Activated CD8-positive, alpha-beta memory T cell treated with anti-CD3 and anti-CD28 coated beads for 36 hours (primary cell): ENCODE results near the gene COL23A1. TPM values are rescaled to one million over a fixed set of nuclear protein-coding genes. Genes with fewer than 3 reads are reported as not detected.

Experiments
- CTCF ChIA-PET: fragments of 350-600 bp; sonication (Branson Sonifier 250); formaldehyde crosslinking; loops from one replicate; lab custom pipeline; 2021; ENCODE audit warnings: antibody characterized with exemption; lab: Charles Lee
- POLR2A ChIA-PET: fragments of 350-600 bp; sonication (Branson Sonifier 250); formaldehyde crosslinking; loops from one replicate; lab custom pipeline; 2021; ENCODE audit warnings: antibody characterized with exemption; lab: Charles Lee
- total RNA-seq, 2 experiments: library from RNA; stranded (reverse); gene quantifications; one replicate each; pipeline ENCODE4 v1.2.3, GENCODE V29; 2021

Gene COL23A1
- total RNA-seq, 2 experiments from 2014 or later: 0.11 to 0.13 TPM

DNA sequence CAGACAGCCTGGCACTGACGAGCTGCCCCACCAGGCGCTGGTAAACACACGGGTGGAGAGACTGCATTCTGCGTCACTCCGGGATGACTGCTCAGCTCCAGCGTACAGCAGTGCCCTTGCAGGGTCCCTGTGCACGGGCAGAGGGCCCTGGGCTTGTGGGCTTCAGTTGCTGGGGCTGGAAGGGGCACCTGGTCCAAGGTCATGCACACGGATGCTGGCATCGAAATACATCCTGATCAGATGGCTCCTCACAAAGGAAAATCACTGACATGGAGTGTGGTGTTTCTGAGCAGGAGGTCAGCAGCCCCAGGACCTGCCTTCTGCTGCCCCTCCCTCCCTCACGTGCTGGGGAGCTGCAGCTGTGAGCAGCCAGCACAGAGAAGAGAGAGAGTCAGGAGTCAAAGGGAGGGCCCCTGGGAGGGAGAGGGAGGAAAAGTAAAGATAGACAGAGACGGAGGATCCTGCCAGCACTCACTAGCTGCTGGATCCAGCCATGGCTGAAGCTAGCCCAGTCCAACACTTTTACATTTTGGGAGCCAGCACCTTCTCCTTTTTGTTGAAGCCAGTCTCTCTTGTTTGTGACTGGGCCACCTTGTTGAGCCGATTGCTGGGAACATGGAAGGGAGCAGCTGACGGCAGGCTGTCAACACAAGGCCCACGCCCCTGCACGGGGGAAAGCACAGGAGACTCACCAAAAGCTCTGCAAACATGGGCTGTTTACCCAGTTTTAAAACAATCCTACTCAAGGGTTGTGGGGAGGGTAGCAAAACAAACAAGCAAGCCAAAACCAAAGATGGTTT is 191.1 kb downstream of the COL23A1 start:
- ChIA-PET CTCF (no interaction called here), POLR2A (no interaction called here)

DNA sequence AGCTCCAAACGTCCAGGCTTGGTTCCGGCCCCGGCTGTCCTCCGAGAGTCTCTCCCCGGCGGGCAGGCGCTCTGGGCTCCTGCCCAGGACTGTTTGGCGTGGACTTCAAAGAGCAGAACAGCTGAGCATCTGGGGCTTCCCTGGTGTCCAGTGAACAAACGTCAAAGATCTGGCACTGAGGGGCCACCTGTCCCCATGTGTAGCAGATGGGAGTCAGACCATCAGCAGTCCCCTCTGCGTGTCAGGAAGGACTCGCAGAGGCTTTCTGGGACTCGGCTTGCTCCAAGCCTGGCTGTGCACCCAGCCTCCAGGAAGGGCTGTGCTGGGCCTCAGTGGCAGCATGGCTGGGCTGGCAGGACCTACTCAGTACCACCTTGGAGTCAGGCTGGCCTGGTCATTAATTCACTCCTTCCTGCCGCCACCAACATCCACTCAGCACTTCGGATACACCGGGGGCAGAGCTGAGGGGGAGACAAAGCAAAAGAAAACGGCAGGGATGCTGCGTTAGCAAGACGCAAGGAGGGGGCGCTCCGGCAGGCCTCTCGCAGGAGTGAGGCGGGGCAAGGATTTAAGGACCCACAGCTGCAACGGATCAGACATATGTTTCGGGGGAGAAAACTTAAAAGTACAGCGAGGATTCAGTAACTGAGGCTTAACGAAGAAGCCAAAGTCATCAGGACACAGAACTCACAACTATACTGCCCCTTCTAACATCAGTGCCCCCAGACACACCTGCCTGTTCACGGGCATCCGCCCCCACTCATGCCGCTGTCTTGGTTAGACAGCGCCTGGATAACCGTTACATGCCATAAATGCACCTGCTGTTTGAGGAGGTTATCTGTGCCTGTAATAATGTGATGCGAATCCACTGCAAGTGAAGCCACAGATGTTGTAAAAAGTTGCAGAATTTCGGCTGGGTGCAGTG is 193.1 kb downstream of the COL23A1 start:
- POLR2A ChIA-PET: no interaction called here
- CTCF ChIA-PET: no interaction called here

DNA sequence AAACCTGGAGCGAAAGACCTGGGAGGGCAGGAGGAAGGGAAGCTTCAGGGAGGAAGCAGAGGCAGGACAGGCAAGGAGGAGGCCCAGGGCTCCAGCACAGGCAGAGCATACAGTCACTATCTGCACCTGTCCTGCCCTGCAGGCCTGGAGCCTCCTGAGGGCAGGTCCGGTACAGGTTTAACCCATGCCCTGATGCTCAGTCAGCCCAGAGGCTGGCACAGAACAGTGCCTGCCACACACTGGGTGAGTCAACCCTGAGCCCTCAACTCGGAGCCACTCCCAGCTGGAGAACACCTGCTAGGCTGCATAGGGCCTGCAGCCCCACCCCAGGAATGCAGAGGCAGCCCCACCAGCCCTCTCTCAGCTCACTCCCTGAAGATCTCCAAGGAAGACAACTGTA is 196.1 kb downstream of the COL23A1 start:
- CTCF ChIA-PET: no interaction called here
- POLR2A ChIA-PET: no interaction called here

DNA sequence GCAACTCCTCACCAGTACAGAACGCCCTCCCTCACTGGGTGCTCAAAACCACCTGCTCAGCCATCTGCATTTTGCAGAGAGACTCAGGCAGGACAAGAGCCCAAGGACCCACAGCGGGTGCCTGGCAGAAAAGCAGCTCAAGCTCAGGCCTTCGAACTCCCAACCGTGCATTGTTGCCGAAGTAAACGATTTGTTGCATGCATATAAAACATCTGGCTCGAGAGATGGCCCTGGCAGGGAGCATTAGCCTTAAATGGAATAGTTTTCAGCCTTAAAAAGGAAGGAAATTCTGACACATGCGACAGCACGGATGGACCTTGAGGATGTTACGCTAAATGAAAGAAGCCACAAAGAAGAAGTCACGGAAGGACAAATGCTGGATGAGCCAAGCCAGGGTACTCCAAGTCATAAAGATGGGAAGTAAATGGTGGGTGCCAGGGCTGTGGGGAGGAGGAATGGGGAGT is 197.2 kb downstream of the COL23A1 start:
- ChIA-PET POLR2A (no interaction called here), CTCF (no interaction called here)

DNA sequence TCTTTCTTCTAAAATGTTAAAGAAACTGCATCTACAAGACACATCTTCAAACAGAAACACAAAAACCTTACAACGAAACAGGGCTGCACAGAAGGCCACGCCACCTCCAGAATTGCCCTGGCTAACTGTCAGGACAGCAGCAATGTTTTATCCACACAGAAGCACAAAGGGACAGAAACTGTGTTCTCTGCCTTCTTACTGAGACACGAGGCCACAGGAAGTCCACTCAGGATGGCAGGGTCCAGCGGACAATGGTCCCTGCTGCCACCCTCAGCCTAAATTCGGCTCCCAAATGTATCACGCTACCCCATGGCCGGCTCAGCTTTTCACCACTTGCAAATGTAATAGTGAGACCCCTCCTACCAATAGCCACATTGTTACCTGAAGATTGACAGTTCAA is 197.8 kb downstream of the COL23A1 start:
- CTCF ChIA-PET: no interaction called here
- POLR2A ChIA-PET: no interaction called here

DNA sequence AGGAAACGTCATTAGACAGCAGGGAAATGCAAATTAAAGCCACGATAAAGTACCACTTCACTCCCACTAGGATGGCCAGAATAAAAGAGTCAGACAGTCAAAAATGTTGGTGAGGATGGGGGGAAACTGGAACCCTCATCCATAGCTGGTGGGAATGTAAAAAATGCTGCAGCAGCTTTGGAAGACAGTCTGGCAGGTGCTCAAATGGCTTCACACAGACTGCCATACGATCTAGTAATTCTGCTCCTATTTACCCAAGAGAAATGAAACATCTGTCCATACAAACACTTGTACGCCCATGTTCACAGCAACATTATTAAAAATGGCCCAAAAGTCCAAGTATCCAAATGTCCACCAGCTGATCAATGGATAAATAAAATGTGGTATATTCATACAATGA is 198.7 kb downstream of the COL23A1 start:
- ChIA-PET POLR2A (no interaction called here), CTCF (no interaction called here)

DNA sequence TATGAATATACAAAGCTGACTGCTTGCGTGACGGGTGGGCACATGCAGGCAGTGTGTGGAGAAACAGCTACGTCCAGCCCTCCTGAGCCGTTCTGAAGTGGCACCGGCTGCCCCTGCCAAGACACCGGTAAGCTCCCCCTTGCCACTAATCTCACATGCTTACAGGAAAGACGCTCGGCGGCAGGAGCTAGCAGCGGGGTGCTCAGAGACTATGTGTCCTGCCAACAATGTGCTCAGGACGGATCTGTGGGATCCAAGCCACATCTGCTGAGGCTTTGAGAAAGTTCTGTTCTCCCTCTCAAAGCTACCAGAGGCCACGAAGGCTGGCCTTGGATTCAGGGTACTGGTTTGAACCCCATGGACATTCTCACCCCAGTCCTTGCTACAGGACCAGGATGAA is 200.4 kb downstream of the COL23A1 start:
- ChIA-PET POLR2A (no interaction called here), CTCF (no interaction called here)

DNA sequence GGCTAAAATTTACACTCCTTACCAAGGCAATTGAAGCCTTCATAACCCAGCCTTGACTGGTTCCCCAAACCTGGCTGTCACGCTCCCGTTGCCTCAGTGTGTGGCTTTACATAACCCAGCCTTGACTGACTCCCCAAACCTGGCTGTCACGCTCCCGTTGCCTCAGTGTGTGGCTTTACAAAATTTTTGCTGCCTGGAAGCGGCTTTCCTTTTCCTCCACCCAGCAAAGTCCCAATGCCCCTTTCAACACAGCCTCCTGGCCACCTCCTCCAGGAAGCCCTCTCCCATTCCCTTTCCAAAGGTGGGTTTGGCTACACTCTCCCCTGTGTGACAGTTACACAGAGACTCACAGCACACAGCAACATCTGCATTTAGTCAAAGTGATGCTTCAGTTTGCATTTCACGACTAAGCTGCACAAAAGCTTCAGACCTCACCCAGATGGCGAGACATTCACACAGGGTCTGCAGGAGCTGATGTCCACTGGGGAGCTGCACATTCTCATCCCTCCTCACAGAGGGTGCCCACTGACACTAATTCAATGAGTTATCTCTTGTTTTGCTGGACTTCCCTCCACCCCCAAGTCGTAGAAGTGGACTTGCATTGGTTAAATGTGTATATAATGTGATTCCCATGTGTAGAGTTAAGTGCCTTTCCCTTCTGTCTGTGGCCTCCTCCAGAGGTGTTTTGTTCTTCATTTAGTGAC is 201.0 kb downstream of the COL23A1 start:
- POLR2A ChIA-PET: no interaction called here
- CTCF ChIA-PET: no interaction called here

DNA sequence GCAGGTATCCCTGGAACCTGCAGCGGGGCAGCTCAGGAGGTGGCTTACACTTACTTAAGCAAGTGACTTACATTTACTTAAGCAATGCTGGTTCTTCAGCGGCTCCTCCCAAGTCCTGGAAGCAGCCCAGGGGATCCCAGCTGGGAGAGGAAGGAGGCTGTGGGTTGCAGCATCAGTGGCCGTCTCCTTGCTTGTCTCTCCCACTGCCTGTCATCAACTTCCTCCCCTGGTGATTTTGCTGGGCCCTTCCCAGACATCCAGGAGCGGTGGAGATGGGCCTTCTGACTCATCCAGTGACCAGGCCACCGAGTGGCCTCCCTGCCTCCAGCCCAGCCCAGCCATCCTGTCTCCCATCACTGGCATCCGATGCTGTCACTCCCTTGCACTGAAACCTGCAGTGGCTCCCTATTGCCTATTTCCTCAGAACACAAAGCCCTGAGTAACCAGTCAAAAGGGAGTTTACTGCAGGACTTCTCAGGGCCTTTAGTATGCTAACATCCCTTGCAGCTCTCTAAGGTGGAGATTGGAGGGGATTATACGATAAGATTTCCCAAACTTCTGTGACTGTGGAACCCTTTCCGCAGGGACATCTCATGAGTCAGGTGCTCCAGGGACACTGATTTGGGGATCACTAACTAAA is 201.7 kb downstream of the COL23A1 start:
- POLR2A ChIA-PET: no interaction called here
- CTCF ChIA-PET: no interaction called here

DNA sequence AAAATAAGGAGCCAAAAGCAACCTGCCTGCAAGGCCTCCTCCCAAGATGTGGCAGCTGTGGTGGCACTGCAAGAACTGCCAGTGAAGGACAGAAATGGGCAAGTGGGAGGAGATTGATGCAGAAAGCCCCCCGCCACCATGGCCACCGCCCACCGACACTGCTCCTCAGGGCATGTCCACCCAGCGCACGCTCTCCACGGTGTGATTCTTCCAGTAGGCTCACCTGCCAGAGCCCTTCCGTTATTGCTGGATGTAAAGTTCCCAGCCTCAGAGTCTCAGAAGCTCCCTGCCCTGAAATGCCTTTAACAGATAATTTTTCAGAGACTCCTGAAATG is 202.4 kb downstream of the COL23A1 start:
- CTCF ChIA-PET: no interaction called here

DNA sequence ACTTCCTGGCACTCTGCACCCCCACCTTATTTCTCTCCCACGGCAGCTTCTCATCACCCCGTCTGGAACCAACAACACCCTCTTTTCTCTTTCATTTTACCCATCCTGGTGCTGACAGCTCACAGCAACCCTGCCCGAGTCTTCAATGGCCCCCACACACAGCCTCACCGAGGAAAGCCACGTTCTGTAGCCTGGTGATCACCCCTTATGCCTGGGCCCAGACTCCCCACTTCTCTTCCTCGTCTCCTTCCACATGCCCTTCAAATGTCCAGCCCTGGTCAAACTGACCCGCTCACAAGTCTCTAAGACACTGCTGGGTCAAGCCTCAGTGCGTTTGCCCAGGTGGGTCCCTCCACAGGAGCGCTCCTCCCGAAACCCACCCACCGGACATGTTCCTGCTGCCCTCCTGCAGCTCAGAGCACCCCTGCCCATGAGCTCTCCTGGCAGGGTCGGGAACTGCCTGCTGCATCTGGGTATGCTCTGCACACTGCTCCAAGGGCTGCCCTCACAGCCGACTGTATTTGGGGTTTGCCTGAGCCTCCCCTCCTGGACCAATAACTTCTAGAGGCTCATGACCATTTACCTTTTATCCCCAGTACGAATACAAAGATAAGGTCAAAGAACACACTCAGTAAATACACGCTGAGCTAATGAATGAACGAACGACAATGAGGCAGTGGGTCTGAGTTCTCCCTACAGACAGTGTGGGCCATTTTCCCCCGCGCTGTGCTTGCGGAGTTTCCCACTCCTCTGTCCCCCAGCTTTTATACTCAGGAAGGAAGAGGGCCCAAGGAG is 202.9 kb downstream of the COL23A1 start:
- ChIA-PET POLR2A (no interaction called here), CTCF (no interaction called here)

More for the DNA sequence above, 202.4 kb downstream of the COL23A1 start:
- POLR2A ChIA-PET: no interaction called here

DNA sequence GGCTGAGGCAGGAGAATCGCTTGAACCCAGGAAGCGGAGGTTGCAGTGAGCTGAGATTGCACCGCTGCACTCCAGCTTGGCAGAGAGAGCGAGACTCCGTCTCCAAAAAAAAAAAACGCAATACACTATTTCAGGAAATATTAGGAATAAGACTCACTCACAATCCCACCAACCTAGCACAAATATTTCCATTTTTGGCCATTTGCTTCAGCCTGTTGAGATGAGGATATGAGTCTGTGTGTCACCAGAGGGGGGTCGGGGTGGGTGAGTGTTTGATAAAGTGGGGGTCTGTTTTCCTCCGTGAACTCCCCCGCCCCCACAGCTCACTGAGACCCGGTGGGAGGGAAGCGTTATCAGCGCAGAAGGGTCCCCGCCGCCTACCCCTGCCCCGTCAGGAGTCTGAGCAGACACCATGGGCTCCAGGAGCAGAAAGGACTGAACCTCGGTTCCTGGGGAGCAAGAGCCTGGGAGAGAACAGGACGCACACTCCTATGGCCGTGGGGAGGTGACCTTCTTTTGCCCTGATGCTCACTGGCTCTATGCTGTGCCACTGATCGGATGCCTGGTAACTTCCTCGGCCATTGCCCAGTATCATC is 203.8 kb downstream of the COL23A1 start:
- ChIA-PET POLR2A (no interaction called here), CTCF (no interaction called here)

DNA sequence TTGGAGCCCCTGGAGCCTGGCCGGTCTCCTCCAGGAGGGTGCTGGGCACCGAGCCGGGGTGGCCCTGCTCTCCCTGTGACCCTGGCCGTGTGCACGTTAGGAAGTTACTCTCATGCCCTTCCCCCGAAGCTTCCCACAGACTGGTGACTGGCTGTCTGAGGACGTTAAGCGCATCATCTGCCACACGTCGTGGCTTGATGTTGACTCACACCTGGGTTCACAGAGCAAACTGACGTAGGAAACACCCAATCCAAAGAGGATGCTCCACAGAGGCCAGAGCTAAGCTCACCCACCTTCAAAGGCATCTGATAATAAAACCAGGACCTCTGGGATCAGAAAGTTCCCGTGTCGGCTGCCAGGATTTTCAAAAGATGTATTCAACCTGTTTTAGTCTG is 204.7 kb downstream of the COL23A1 start:
- ChIA-PET POLR2A (no interaction called here), CTCF (no interaction called here)

DNA sequence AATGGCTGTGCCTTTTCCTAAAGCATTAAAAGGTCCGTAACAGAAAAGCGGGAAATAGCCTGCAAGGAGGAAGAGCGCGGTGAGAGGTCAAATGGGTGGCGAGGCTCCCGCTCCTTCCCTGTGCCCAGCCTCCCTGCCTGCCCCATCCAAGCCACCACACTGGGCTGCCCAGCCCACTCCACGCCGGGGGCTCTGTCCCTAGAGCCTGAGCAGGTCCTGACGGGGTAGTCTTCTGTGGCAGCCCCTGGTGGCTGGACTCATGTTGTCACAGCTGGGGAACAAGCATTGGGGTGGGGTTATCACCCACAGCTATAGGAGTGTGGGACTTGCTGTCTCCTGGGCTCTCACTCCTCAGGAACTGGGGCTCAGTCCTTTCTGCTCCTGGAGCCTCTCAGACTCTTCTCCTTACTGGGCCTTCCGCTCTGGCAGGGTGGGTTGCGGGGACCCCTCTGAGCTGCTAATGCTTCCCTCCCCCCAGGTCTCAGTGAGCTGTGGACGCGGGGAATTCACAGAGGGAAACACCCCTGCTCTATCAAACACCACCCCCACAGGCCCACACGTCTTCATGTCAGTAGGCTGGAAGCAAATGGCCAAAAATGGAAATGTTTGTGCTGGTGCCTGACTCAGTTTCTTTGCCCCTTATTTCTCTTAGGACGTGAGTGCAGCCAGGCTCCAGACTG is 205.2 kb downstream of the COL23A1 start:
- ChIA-PET CTCF (no interaction called here), POLR2A (no interaction called here)

DNA sequence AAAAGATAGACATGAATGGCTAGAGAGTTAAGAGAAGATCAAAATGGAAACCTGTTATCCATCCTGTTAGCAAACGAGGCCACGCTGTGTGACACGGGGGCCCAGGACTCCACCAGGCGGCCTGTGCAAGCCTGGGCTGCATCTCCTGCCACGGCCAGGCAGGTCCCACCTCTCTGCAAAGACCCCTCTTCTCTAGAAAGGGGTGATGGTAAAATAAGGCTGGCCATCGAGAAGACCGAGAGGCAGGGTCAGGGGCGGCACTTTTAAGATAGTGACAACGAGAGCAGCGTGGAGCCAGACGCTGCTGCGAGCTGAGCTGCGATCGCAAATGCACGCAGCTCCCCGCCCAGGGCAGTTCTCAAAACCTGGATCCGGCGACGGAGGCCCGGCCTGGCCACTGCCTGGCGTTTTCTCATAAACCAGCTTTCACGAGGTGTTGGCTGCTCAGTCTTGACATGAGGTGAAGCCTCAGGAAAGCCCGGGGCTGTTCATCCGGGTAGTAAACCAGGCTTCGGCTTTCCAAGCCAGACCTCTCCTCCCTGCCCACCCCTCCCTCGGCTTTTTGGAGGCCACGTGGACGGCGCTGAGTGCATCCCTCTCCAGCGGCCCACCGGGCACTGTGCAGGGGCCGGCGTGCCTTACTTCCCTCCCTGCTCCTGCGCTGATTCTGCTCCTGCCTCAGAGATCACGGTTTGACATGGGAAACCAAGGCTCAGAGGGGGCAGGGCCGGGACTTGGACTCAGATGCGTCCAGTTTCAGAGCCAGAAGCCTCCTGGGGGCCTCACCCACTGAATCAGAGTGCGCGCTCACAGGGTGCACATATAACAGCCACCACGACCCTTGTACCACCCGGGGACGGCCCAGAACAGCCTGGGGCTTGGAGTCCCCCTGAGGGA is 206.0 kb downstream of the COL23A1 start:
- CTCF ChIA-PET: no interaction called here
- POLR2A ChIA-PET: no interaction called here

DNA sequence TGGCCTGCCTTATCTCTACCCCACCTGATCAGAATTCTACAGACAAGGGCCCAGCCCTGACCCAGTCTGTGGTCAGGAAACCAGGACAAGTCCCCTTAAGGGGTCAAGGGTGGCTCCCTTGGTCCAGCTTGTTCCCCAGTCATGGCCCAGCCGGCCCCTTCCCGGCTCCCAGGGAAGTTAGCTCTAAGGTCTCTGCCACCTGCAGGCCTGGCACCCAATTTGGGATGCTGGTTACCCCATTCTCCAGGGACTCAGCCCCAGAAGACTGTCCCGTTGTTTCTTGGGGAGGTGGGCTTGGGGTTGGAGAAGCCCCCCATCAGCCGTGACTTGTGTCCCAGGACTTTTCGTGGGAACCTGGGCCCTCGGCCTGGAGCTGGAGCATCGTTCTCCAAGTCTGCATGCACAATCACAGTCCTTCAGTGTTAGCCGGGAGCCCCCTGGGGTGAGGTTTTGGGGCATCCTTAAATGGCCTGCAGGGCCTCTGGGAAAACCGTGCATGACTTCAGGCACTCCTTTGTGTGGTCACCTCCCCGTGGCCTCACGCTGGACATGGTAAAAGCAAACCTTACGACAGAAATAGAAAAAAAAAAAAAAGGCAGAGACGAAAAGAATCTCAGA is 206.8 kb downstream of the COL23A1 start:
- POLR2A ChIA-PET: no interaction called here
- CTCF ChIA-PET: no interaction called here

DNA sequence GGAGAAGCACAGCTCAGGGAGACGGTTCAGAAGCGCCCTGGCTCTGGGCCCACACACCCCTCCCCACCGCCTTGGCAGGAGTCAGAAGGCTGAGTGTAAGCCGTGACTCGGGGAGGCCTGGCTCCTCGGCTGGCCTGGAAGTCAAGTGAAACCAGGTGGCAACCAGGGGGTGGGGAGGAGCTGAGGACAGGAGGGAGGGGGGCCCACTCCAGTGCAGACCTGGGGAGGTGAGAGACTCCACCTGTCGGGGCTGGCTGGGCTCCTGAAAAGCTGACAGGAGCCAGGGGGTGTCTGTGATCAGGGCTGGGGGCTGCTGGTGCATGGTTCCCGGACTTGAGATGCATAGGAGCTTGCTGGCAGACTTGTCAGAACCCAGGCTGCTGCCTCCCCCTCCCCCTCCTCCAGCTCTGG is 207.4 kb downstream of the COL23A1 start:
- ChIA-PET POLR2A (no interaction called here), CTCF (no interaction called here)
